MM.1S (cell line): ENCODE measurements around the gene DMWD.

Experiments
- DNase-seq: peaks from one replicate; pipeline ENCODE4 v3.0.0-alpha.2; 2015
- H2AFZ ChIP-seq: fragments of 300-600 bp; sonication (generic); 2 replicates; pipeline ENCODE4 v1.6.0; 2016; ENCODE audit warnings: antibody characterized with exemption, low read length
- H3F3A ChIP-seq: fragments of 300-600 bp; sonication (generic); 2 replicates; pipeline ENCODE4 v1.6.1; 2016; ENCODE audit warnings: mild to moderate bottlenecking, antibody characterized with exemption, low read length, moderate library complexity, mixed read lengths; ENCODE audit not compliant: insufficient read depth
- H3K27ac ChIP-seq: fragments of 300-600 bp; sonication (generic); 2 replicates; pipeline ENCODE4 v1.5.1; 2016; ENCODE audit warnings: mild to moderate bottlenecking, low read length
- H3K27me3 ChIP-seq: fragments of 300-600 bp; sonication (generic); replicated peaks from 2 replicates; pipeline ENCODE4 v1.6.0; 2016; ENCODE audit warnings: low read length; ENCODE audit not compliant: insufficient read depth
- H3K36me3 ChIP-seq: fragments of 300-600 bp; sonication (generic); replicated peaks from 2 replicates; pipeline ENCODE4 v1.6.1; 2016; ENCODE audit warnings: mild to moderate bottlenecking, low read length, mixed read lengths; ENCODE audit not compliant: insufficient read depth
- H3K4me1 ChIP-seq: fragments of 300-600 bp; sonication (generic); 2 replicates; pipeline ENCODE4 v1.6.1; 2016; ENCODE audit warnings: low read length, mixed read lengths
- H3K4me2 ChIP-seq: fragments of 300-600 bp; sonication (generic); 2 replicates; pipeline ENCODE4 v1.6.0; 2016; ENCODE audit warnings: low read depth, low read length
- H3K4me3 ChIP-seq: fragments of 300-600 bp; sonication (generic); 2 replicates; pipeline ENCODE4 v1.5.1; 2016; ENCODE audit warnings: low read length, mixed read lengths
- H3K79me2 ChIP-seq: fragments of 300-600 bp; sonication (generic); 2 replicates; pipeline ENCODE4 v1.6.1; 2016; ENCODE audit warnings: mixed run types, low read length, mixed read lengths
- H3K9ac ChIP-seq: fragments of 300-600 bp; sonication (generic); 2 replicates; pipeline ENCODE4 v1.6.1; 2016; ENCODE audit warnings: low read length, mixed read lengths
- H3K9me2 ChIP-seq: fragments of 300-600 bp; sonication (generic); replicated peaks from 2 replicates; pipeline ENCODE4 v1.6.1; 2016; ENCODE audit warnings: mild to moderate bottlenecking, low read length, mixed read lengths; ENCODE audit not compliant: insufficient read depth
- H3K9me3 ChIP-seq: fragments of 300-600 bp; sonication (generic); replicated peaks from 2 replicates; pipeline ENCODE4 v1.6.1; 2016; ENCODE audit warnings: mild to moderate bottlenecking, low read length, mixed read lengths; ENCODE audit not compliant: insufficient read depth
- H4K20me1 ChIP-seq: fragments of 300-600 bp; sonication (generic); 2 replicates; pipeline ENCODE4 v1.6.1; 2016; ENCODE audit warnings: mild to moderate bottlenecking, low read length, moderate library complexity, mixed read lengths; ENCODE audit not compliant: insufficient read depth
- EZH2 ChIP-seq: fragments of 300-600 bp; sonication (generic); optimal IDR thresholded peaks from 2 replicates; pipeline ENCODE3; 2017; ENCODE audit warnings: low read depth, mild to moderate bottlenecking, antibody characterized with exemption, low read length, mixed read lengths
- EZH2phosphoT487 ChIP-seq: fragments of 300-600 bp; sonication (generic); IDR thresholded peaks from 2 replicates; pipeline ENCODE4 v1.6.1; 2018; ENCODE audit warnings: antibody characterized with exemption, low read length
- TF ChIP-seq, protein P1 (sequence below): fragments of 300-600 bp; sonication (generic); IDR thresholded peaks from 2 replicates; pipeline ENCODE4 v1.5.1; 2016; ENCODE audit warnings: antibody characterized with exemption, low read length, mixed read lengths

The DMWD gene

GRCh38 chr19:45782820-45783785 is 9.5 kb downstream of the DMWD start:
- Histone ChIP-seq H3K9me3 (no peaks in the 10 kb centered on the region), H3K27ac (no peak overlapping the region), H2AFZ (no peak overlapping the region), H3F3A (peaks cover 6% of the 10 kb centered on the region; the same call in 1 of the 2 replicates), H3K4me2 (no peak overlapping the region), H3K9ac (no peak overlapping the region), H3K4me1 (0 out of 2 replicates have a peak, but pooled peaks cover 6% of the 10 kb centered on the region), H4K20me1 (no peaks in the 10 kb centered on the region), H3K79me2 (no peaks in the 10 kb centered on the region; the same call in 1 of the 2 replicates), H3K4me3 (no peak overlapping the region), H3K36me3 (no peaks in the 10 kb centered on the region), H3K27me3 (no peaks in the 10 kb centered on the region), H3K9me2 (no peaks in the 10 kb centered on the region)
- TF ChIP-seq, protein P1, sequence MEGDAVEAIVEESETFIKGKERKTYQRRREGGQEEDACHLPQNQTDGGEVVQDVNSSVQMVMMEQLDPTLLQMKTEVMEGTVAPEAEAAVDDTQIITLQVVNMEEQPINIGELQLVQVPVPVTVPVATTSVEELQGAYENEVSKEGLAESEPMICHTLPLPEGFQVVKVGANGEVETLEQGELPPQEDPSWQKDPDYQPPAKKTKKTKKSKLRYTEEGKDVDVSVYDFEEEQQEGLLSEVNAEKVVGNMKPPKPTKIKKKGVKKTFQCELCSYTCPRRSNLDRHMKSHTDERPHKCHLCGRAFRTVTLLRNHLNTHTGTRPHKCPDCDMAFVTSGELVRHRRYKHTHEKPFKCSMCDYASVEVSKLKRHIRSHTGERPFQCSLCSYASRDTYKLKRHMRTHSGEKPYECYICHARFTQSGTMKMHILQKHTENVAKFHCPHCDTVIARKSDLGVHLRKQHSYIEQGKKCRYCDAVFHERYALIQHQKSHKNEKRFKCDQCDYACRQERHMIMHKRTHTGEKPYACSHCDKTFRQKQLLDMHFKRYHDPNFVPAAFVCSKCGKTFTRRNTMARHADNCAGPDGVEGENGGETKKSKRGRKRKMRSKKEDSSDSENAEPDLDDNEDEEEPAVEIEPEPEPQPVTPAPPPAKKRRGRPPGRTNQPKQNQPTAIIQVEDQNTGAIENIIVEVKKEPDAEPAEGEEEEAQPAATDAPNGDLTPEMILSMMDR: no peak
- TF ChIP-seq EZH2phosphoT487 (no peak), EZH2 (no peak)
- DNase-seq: no peak

- DNase-seq: no peak
- no peak within 1 kb of the TSS for H3K4me2 ChIP-seq
- H3K27ac ChIP-seq: no peak within 1 kb of the TSS
- H2AFZ ChIP-seq: no peak within 1 kb of the TSS
- TF ChIP-seq EZH2phosphoT487 (no peak), EZH2 (no peak)
- TF ChIP-seq, protein P1: no peak
- H3K4me3 ChIP-seq: no peak within 1 kb of the TSS
- H3K79me2 ChIP-seq: no peaks in the 10 kb centered on the region; the same call in 1 of the 2 replicates
- peaks cover 6% of the 10 kb centered on the region; the same call in 1 of the 2 replicates for H3F3A ChIP-seq
- H4K20me1 ChIP-seq: no peaks in the 10 kb centered on the region
- no peaks in the 10 kb centered on the region for H3K36me3 ChIP-seq
- no peaks in the 10 kb centered on the region for H3K9me2 ChIP-seq
- no peak within 1 kb of the TSS for H3K9ac ChIP-seq
- H3K9me3 ChIP-seq: no peaks in the 10 kb centered on the region
- H3K4me1 ChIP-seq: 0 out of 2 replicates have a peak, but pooled peaks cover 6% of the 10 kb centered on the region
- no peaks in the 10 kb centered on the region for H3K27me3 ChIP-seq
Measured at GRCh38 chr19:45782162-45782691, 10.4 kb downstream of the DMWD start, which contains the start of gene DMPK. Gene DMPK (minus strand): TSS chr19:45782490. CDS start chr19:45782352, 138 bp downstream.

- no peak for DNase-seq
- peaks cover 6% of the 10 kb centered on the region; the same call in 1 of the 2 replicates for H3F3A ChIP-seq
- no peaks in the 10 kb centered on the region for H3K9me2 ChIP-seq
- H3K27me3 ChIP-seq: no peaks in the 10 kb centered on the region
- 0 out of 2 replicates have a peak, but pooled peaks cover 6% of the 10 kb centered on the region for H3K4me1 ChIP-seq
- H4K20me1 ChIP-seq: no peaks in the 10 kb centered on the region
- H3K4me2 ChIP-seq: no peak overlapping the region
- no peak overlapping the region for H3K27ac ChIP-seq
- no peaks in the 10 kb centered on the region; the same call in 1 of the 2 replicates for H3K79me2 ChIP-seq
- H3K9me3 ChIP-seq: no peaks in the 10 kb centered on the region
- no peak overlapping the region for H3K9ac ChIP-seq
- no peak overlapping the region for H3K4me3 ChIP-seq
- no peaks in the 10 kb centered on the region for H3K36me3 ChIP-seq
- TF ChIP-seq EZH2phosphoT487 (no peak), EZH2 (no peak)
- TF ChIP-seq, protein P1: no peak
- no peak overlapping the region for H2AFZ ChIP-seq
Measured at GRCh38 chr19:45781214-45782161, 11.2 kb downstream of the DMWD start.
